ENCODE data around the gene SMAD6.

- TF ChIP-seq SMC3 (IDR thresholded peaks at IDR 0.05; ENCODE audit: borderline replicate concordance, low read length) (no peak), POLR2A (IDR thresholded peaks at IDR 0.05; ENCODE audit: low read depth, low read length) (no peak), PKNOX1 (IDR thresholded peaks at IDR 0.05) (no peak)
- TF ChIP-seq, protein P1, sequence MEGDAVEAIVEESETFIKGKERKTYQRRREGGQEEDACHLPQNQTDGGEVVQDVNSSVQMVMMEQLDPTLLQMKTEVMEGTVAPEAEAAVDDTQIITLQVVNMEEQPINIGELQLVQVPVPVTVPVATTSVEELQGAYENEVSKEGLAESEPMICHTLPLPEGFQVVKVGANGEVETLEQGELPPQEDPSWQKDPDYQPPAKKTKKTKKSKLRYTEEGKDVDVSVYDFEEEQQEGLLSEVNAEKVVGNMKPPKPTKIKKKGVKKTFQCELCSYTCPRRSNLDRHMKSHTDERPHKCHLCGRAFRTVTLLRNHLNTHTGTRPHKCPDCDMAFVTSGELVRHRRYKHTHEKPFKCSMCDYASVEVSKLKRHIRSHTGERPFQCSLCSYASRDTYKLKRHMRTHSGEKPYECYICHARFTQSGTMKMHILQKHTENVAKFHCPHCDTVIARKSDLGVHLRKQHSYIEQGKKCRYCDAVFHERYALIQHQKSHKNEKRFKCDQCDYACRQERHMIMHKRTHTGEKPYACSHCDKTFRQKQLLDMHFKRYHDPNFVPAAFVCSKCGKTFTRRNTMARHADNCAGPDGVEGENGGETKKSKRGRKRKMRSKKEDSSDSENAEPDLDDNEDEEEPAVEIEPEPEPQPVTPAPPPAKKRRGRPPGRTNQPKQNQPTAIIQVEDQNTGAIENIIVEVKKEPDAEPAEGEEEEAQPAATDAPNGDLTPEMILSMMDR (IDR thresholded peaks at IDR 0.05 in 2 of 3, conservative IDR thresholded peaks at IDR 0.05 in 1 of 3; ENCODE audit: control insufficient read depth in 2 of 3, extremely low read depth in 1 of 3, insufficient read depth in 1 of 3, low read depth in 3 of 3, low read length in 3 of 3): no peak
Measured at GRCh38 chr15:66692391-66692790, 9.6 kb upstream of the SMAD6 start.

Measured in GM12878 (cell line).